HepG2 (cell line): ENCODE data around the gene C11orf86. TPM values are rescaled to one million over a fixed set of nuclear protein-coding genes. Genes with fewer than 3 reads are reported as not detected.
A peak's percentile ranks its signal among the peaks of the same experiment; 100 is the strongest.

Experiments used
- ATAC-seq: fragments of 200-7000 bp; cut with Tn5 transposase; 3 replicates; pipeline ENCODE4 v1.9.1; 2020; ENCODE audit warnings: mild to moderate bottlenecking, moderate library complexity
- BruUV-seq: library from RNA; stranded (reverse); fragments of 400-500 nt; replicated peaks from 2 replicates; lab custom pipeline; 2021; lab: Mats Ljungman, UMichigan
- CTCF ChIA-PET: fragments of 300-600 bp; formaldehyde crosslinking; extraction: SDS; loops from one replicate; lab custom pipeline; 2021; ENCODE audit warnings: low total read pairs, inconsistent platforms, low intra/inter-chr PET ratio; lab: Yijun Ruan, JAX
- POLR2A ChIA-PET: fragments of 350-600 bp; sonication (Branson Sonifier 250); formaldehyde crosslinking; loops from one replicate; lab custom pipeline; 2020; ENCODE audit warnings: antibody characterized with exemption, inconsistent platforms; lab: Yijun Ruan, JAX
- DNase-seq: peaks from one replicate; pipeline ENCODE4 v3.0.0-alpha.2; 2015; ENCODE audit warnings: low spot score
- FAIRE-seq: peaks from 3 replicates; lab custom pipeline; 2011; peaks lifted over from hg19 to GRCh38; lab: Jason Lieb, UNC
- H2AFZ ChIP-seq: one replicate; pipeline ENCODE4 v1.6.1; 2011; ENCODE audit warnings: low read length, inconsistent platforms
- H3K27ac ChIP-seq: fragments of 300-600 bp; 3 replicates; pipeline ENCODE4 v1.8.0; 2011; ENCODE audit warnings: mixed run types, mild to moderate bottlenecking, mixed read lengths, low read length, inconsistent platforms; ENCODE audit not compliant: insufficient read depth; ENCODE audit errors: extremely low read length
- H3K27me3 ChIP-seq, 2 experiments: fragments of 200-600 bp in 1 of 2; 2 replicates in 1 of 2; 3 replicates in 1 of 2; pipeline versions ENCODE4 v1.6.0 to v1.8.0; 2011; ENCODE audit warnings: low read length in 2 of 2, mild to moderate bottlenecking in 2 of 2, moderate library complexity in 2 of 2, inconsistent platforms in 1 of 2; ENCODE audit not compliant: insufficient read depth in 2 of 2, control insufficient read depth in 1 of 2
- H3K36me3 ChIP-seq, 2 experiments: fragments of 200-600 bp in 1 of 2; replicated peaks in 1 of 2; 2 replicates in 1 of 2; 3 replicates in 1 of 2; pipeline versions ENCODE4 v1.5.1 to v1.8.0; 2011; ENCODE audit warnings: low read length in 2 of 2, inconsistent platforms in 1 of 2; ENCODE audit not compliant: insufficient read depth in 2 of 2, control insufficient read depth in 1 of 2
- H3K4me1 ChIP-seq: 2 replicates; pipeline ENCODE4 v1.5.1; 2012; ENCODE audit warnings: low read length, inconsistent platforms; ENCODE audit not compliant: insufficient read depth
- H3K4me2 ChIP-seq: 2 replicates; pipeline ENCODE4 v1.6.0; 2011; ENCODE audit warnings: low read depth, low read length, inconsistent platforms
- H3K4me3 ChIP-seq, 3 experiments: fragments of 200-600 bp in 1 of 3; sonication (generic), shearing (Covaris generic) in 1 of 3; replicated peaks in 1 of 3; 2 replicates each; pipeline ENCODE4 v1.5.1; 2011 to 2016; ENCODE audit warnings: low read length in 3 of 3, inconsistent platforms in 2 of 3, low read depth in 2 of 3, mild to moderate bottlenecking in 2 of 3, control low read depth in 1 of 3, mixed read lengths in 1 of 3; ENCODE audit not compliant: insufficient read depth in 1 of 3
- H3K79me2 ChIP-seq: one replicate; pipeline ENCODE4 v1.6.1; 2011; ENCODE audit warnings: low read length, inconsistent platforms; ENCODE audit not compliant: insufficient read depth
- H3K9ac ChIP-seq: 2 replicates; pipeline ENCODE4 v1.6.0; 2011; ENCODE audit warnings: mild to moderate bottlenecking, low read depth, low read length, inconsistent platforms; ENCODE audit not compliant: insufficient read depth
- H3K9me3 ChIP-seq: 2 replicates; pipeline ENCODE4 v1.5.1; 2012; ENCODE audit warnings: mild to moderate bottlenecking, low read length
- H4K20me1 ChIP-seq: 2 replicates; pipeline ENCODE4 v1.6.0; 2011; ENCODE audit warnings: inconsistent platforms, mild to moderate bottlenecking, low read length, moderate library complexity; ENCODE audit not compliant: insufficient read depth
- ARID4A ChIP-seq: sonication (generic); formaldehyde crosslinking; IDR thresholded peaks from 2 replicates; pipeline ENCODE4 v1.5.0; 2020; ENCODE audit warnings: mild to moderate bottlenecking, missing genetic modification reagents, borderline replicate concordance
- ARID5B ChIP-seq: IDR thresholded peaks from 2 replicates; pipeline ENCODE4 v1.4.0; 2020; ENCODE audit warnings: mild to moderate bottlenecking, missing genetic modification reagents
- CHCHD3 ChIP-seq: sonication (generic); formaldehyde crosslinking; IDR thresholded peaks from 2 replicates; pipeline ENCODE4 v1.8.0; 2022; ENCODE audit warnings: mild to moderate bottlenecking, missing genetic modification reagents, moderate library complexity
- HCFC1 ChIP-seq: fragments of 150-350 bp; IDR thresholded peaks from 2 replicates; pipeline ENCODE4 v1.6.1; 2014; ENCODE audit warnings: low read depth, low read length
- HIVEP1 ChIP-seq: sonication (generic); formaldehyde crosslinking; IDR thresholded peaks from 2 replicates; pipeline ENCODE4 v1.4.0; 2020; ENCODE audit warnings: mild to moderate bottlenecking, missing genetic modification reagents
- NR2F1 ChIP-seq, 2 experiments: fragments of 450-650 bp in 1 of 2; formaldehyde crosslinking in 1 of 2; IDR thresholded peaks; 2 replicates each; pipeline versions ENCODE4 v1.5.0 to v1.6.1; 2016 to 2020; ENCODE audit warnings: mild to moderate bottlenecking in 1 of 2, missing compliant biosample characterization in 1 of 2, missing genetic modification reagents in 1 of 2, moderate library complexity in 1 of 2
- PREB ChIP-seq: sonication (generic); formaldehyde crosslinking; IDR thresholded peaks from 2 replicates; pipeline ENCODE4 v1.4.0; 2020; ENCODE audit warnings: missing genetic modification reagents
- SNRNP70 ChIP-seq: fragments of 200-400 bp; formaldehyde crosslinking; IDR thresholded peaks from 2 replicates; pipeline ENCODE4 v1.6.1; 2017; ENCODE audit warnings: mild to moderate bottlenecking, low read depth, low read length, moderate library complexity
- SYNCRIP ChIP-seq: fragments of 200-400 bp; formaldehyde crosslinking; IDR thresholded peaks from 2 replicates; pipeline ENCODE4 v1.6.1; 2018; ENCODE audit warnings: mild to moderate bottlenecking, low read depth, low read length; ENCODE audit not compliant: insufficient read depth
- ZFX ChIP-seq: sonication (generic); formaldehyde crosslinking; IDR thresholded peaks from 2 replicates; pipeline ENCODE4 v1.4.0; 2020; ENCODE audit warnings: mild to moderate bottlenecking, low read depth, missing genetic modification reagents, moderate library complexity
- ZNF572 ChIP-seq: sonication (generic); formaldehyde crosslinking; IDR thresholded peaks from 2 replicates; pipeline ENCODE4 v1.5.1; 2020; ENCODE audit warnings: mild to moderate bottlenecking, missing genetic modification reagents
- ZNF691 ChIP-seq: sonication (generic); formaldehyde crosslinking; IDR thresholded peaks from 2 replicates; pipeline ENCODE4 v1.4.0; 2020; ENCODE audit warnings: missing genetic modification reagents, low read depth, mild to moderate bottlenecking, borderline replicate concordance
- ZNF788 ChIP-seq: sonication (generic); formaldehyde crosslinking; IDR thresholded peaks from 2 replicates; pipeline ENCODE4 v1.5.0; 2020; ENCODE audit warnings: mild to moderate bottlenecking, missing genetic modification reagents, borderline replicate concordance
- WGBS: methylation state at CpG from one replicate; pipeline ENCODE4 v1.1.6; 2017; ENCODE audit warnings: low lambda C conversion rate; 5-methylcytosine and 5-hydroxymethylcytosine counted together
- in situ Hi-C: cut with HindIII; loops from 2 replicates; pipeline ENCODE4 v1.10.0; 2017; ENCODE audit warnings: low pct_unique_long_range_greater_than_20kb; ENCODE audit not compliant: extremely low pct_ligation_motif_present
- intact Hi-C: fragments of 100-400 bp; cut with micrococcal nuclease; formaldehyde crosslinking; loops from one replicate; pipeline ENCODE4 v1.10.0; 2022; ENCODE audit not compliant: unreplicated experiment
- polyA plus RNA-seq, 8 experiments: library from polyadenylated mRNA; depleted of rRNA in 3 of 8; stranded (reverse) in 7 of 8; unstranded in 1 of 8; fragments of >200 nt; fragmentation: Illumina TruSeq in 4 of 8; extraction: Trizol in 4 of 8; gene quantifications; 2 replicates each; pipeline versions ENCODE4 v1.2.1 to v1.2.3, GENCODE V29; 2011 to 2016; ENCODE audit warnings: low read depth in 4 of 8, missing spikeins in 1 of 8, mixed read lengths in 1 of 8; ENCODE audit not compliant: insufficient read depth in 1 of 8
- total RNA-seq, 5 experiments: library from RNA; depleted of rRNA; stranded (reverse); fragments of >200 nt; fragmentation: Illumina TruSeq; extraction: Trizol; gene quantifications; 2 replicates each; pipeline ENCODE4 v1.2.3, GENCODE V29; 2016; ENCODE audit warnings: low read depth in 1 of 5

C11orf86 gene
- total and polyA plus RNA-seq, 2 of the 13 experiments (the other 11 are each of a cell fraction or from before 2014, with no cell fraction given) = 0.11 to 0.18 TPM

- H3K27ac ChIP-seq = no peak overlapping the region
- H3K9ac ChIP-seq = no peak overlapping the region
- H2AFZ ChIP-seq = no peak overlapping the region
- no peaks in the 10 kb centered on the region for H4K20me1 ChIP-seq
- no peaks in the 10 kb centered on the region for H3K9me3 ChIP-seq
- intact Hi-C loops = loop anchor here (10.0 kb wide), 1 partner anchor 557 kb away; the partner anchor contains the start of gene CABP2
- no TSS peak for BruUV-seq
- DNase-seq (no peak), ATAC-seq (no peak), FAIRE-seq (no peak)
- WGBS = 30% methylated on average over 5 of the region's 5 CpGs
- no peak overlapping the region for H3K4me2 ChIP-seq
- H3K79me2 ChIP-seq = no peaks in the 10 kb centered on the region
- ChIA-PET POLR2A (no interaction called here), CTCF (no interaction called here)
- no peaks in the 10 kb centered on the region for H3K36me3 ChIP-seq
- in situ Hi-C loops = no loop called here
- H3K4me3 ChIP-seq = no peak overlapping the region
- H3K4me1 ChIP-seq = peaks cover 82% of the 10 kb centered on the region
- H3K27me3 ChIP-seq = no peaks in the 10 kb centered on the region
- no peak for TF ChIP-seq SNRNP70
- no peak for TF ChIP-seq ZNF691 (CRISPR knock-in tag)
- TF ChIP-seq ARID5B (CRISPR knock-in tag) = 0 out of 2 replicates have a peak, but pooled peaks have one; percentile 14
- no peak for TF ChIP-seq HIVEP1
- TF ChIP-seq CHCHD3 (CRISPR knock-in tag) = no peak
- TF ChIP-seq ZNF572 (CRISPR knock-in tag) = no peak
- no peak for TF ChIP-seq ZNF788
- no peak for TF ChIP-seq PREB (CRISPR knock-in tag)
- no peak for TF ChIP-seq ARID4A (CRISPR knock-in tag)
- TF ChIP-seq HCFC1 = no peak
- TF ChIP-seq NR2F1 (CRISPR knock-in tag; IDR thresholded peaks at IDR 0.05) = peak in 1 of 2 experiments; percentile 27; a peak in 1 of 4 replicates
- no peak for TF ChIP-seq SYNCRIP
- TF ChIP-seq ZFX (CRISPR knock-in tag) = no peak
Measured at GRCh38 chr11:66967670-66968425, 7.3 kb upstream of the C11orf86 start.
